Spleen (tissue), 7 donors: ENCODE measurements around the gene SPDYE18.
"Not testable (repeated sequence)": the region's sequence is repeated elsewhere in the genome, so short reads cannot be mapped to it uniquely, and the experiment has no call there.

Source experiments
- CTCF ChIP-seq, 11 experiments: fragments of 200-600 bp in 7 of 11; fragments of 450-650 bp in 4 of 11; sonication (generic) in 4 of 11; IDR thresholded peaks in 8 of 11; conservative IDR thresholded peaks in 3 of 11; 1 replicate in 7 of 11; 2 replicates in 4 of 11; pipeline versions ENCODE4 v1.4.0 to v1.8.0; 2016 to 2021; ENCODE audit warnings: antibody characterized with exemption in 11 of 11, inconsistent platforms in 4 of 11, mild to moderate bottlenecking in 1 of 11
- POLR2A ChIP-seq, 3 donors: fragments of 450-650 bp; IDR thresholded peaks; one replicate each; pipeline ENCODE4 v1.5.1; 2017; ENCODE audit warnings: antibody characterized with exemption in 3 of 3, mild to moderate bottlenecking in 1 of 3
- donor health status: DM: no; HTN: no; CAD: no; lungs with moderate emphysema.
- donor health status: DM: no; HTN: no; CAD: no.
- donor health status: DM: no; HTN: no; CAD: no.

- not testable (repeated sequence) for TF ChIP-seq CTCF (IDR thresholded peaks at IDR 0.05 in 8 of 11, conservative IDR thresholded peaks at IDR 0.05 in 3 of 11); POLR2A (IDR thresholded peaks at IDR 0.05)
Observed at GRCh38 chr7:77077060-77077459, 14.7 kb upstream of the SPDYE18 start.
